Vagina (tissue), 2 donors: Measurements from ENCODE around the gene USF1. TPM values are rescaled to one million over a fixed set of nuclear protein-coding genes. Genes with fewer than 3 reads are reported as not detected.

ENCODE experiments used
- DNase-seq, 2 donors: peaks; one replicate each; pipeline ENCODE4 v3.0.0-alpha.2; 2017; ENCODE audit errors: extremely low spot score in 2 of 2
- H3K27ac ChIP-seq: fragments of 200-600 bp; sonication (generic); one replicate; pipeline ENCODE4 v1.5.1; 2019
- H3K27me3 ChIP-seq: fragments of 200-600 bp; sonication (generic); one replicate; pipeline ENCODE4 v1.5.1; 2019
- H3K36me3 ChIP-seq, 2 donors: fragments of 200-600 bp; sonication (generic); one replicate each; pipeline ENCODE4 v1.5.1; 2017 to 2019
- H3K4me1 ChIP-seq: fragments of 200-600 bp; sonication (generic); one replicate; pipeline ENCODE4 v1.5.1; 2019
- H3K4me3 ChIP-seq, 2 donors: fragments of 200-600 bp; sonication (generic); 1 replicate in 1 of 2; 2 replicates in 1 of 2; pipeline ENCODE4 v1.5.1; 2016 to 2019
- H3K9me3 ChIP-seq: fragments of 200-600 bp; sonication (generic); one replicate; pipeline ENCODE4 v1.5.1; 2019
- CTCF ChIP-seq, 3 experiments: fragments of 450-650 bp in 2 of 3; fragments of 200-600 bp in 1 of 3; sonication (generic) in 1 of 3; IDR thresholded peaks; one replicate each; pipeline ENCODE4 v1.5.1; 2017 to 2019; ENCODE audit warnings: antibody characterized with exemption in 3 of 3, mild to moderate bottlenecking in 2 of 3, moderate library complexity in 2 of 3
- POLR2A ChIP-seq, 2 donors: fragments of 450-650 bp; IDR thresholded peaks; one replicate each; pipeline ENCODE4 v1.6.1; 2017; ENCODE audit warnings: antibody characterized with exemption in 2 of 2, mild to moderate bottlenecking in 2 of 2, moderate library complexity in 2 of 2
- POLR2AphosphoS5 ChIP-seq, 2 donors: sonication (generic); formaldehyde crosslinking; IDR thresholded peaks; one replicate each; pipeline ENCODE4 v1.9.0; 2017; ENCODE audit warnings: antibody characterized with exemption in 2 of 2, mild to moderate bottlenecking in 2 of 2, low read depth in 1 of 2; ENCODE audit not compliant: insufficient read depth in 1 of 2
- intact Hi-C: fragments of 100-400 bp; cut with DNase I; formaldehyde crosslinking; loops from one replicate; pipeline ENCODE4 v1.15.1; 2023
- total RNA-seq: library from RNA; depleted of rRNA; stranded (reverse); fragments of >200 nt; gene quantifications from one replicate; pipeline ENCODE4 v1.2.3, GENCODE V29; 2016

The USF1 gene
- total RNA-seq, 1 donor from 2014 or later = 39.0 TPM

- no peak for TF ChIP-seq CTCF (IDR thresholded peaks at IDR 0.05)
- H3K27ac ChIP-seq = no peak overlapping the region
- intact Hi-C loops = no loop called here
Observed at GRCh38 chr1:161039546-161039945, 6.2 kb downstream of the USF1 start.

DNA sequence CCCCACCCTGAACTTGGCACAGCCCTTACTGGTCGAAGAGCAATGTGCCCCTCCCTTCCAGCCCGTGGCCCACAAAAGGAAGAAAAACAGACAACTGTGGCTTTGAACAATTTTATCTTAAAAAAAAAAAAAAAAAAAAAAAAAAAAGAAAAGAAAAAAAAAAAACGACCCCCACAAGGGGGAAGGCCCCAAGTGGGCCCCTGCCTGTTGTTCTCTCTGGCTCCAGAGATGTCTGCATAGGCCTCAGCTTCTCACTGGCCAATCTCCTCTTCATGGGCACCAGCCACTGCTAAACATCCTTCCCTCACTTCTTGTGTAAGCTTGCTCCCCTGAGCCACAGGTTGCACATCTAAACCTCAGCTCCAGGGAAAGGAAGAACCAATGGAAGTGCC, 6.6 kb downstream of the USF1 start:
- peaks cover 34% of the 10 kb centered on the region for H3K4me1 ChIP-seq
- no peaks in the 10 kb centered on the region for H3K27me3 ChIP-seq
- intact Hi-C loops = no loop called here
- DNase-seq = no peak
- peak overlapping the region; percentile 47 to 50 for H3K4me3 ChIP-seq
- peak overlapping the region; percentile 76 for H3K27ac ChIP-seq
- H3K36me3 ChIP-seq = peaks cover 0 to 41% of the 10 kb centered on the region in 2 donors
- no peak for TF ChIP-seq CTCF (IDR thresholded peaks at IDR 0.05)
- no peak for TF ChIP-seq POLR2A (IDR thresholded peaks at IDR 0.05)
- no peak for TF ChIP-seq POLR2AphosphoS5 (IDR thresholded peaks at IDR 0.05; ENCODE audit: insufficient read depth in 1 of 2, low read depth in 1 of 2)
- H3K9me3 ChIP-seq = no peaks in the 10 kb centered on the region

More at GRCh38 chr1:161039546-161039945, 6.2 kb downstream of the USF1 start:
- Histone ChIP-seq H3K27me3 (no peaks in the 10 kb centered on the region), H3K36me3 (peaks cover 0 to 41% of the 10 kb centered on the region in 2 donors), H3K9me3 (no peaks in the 10 kb centered on the region), H3K4me1 (peaks cover 38% of the 10 kb centered on the region), H3K4me3 (no peak overlapping the region)
- DNase-seq = no peak

- DNase-seq = no peak
- Histone ChIP-seq H3K27ac (peak within 1 kb of the TSS; percentile 76), H3K9me3 (no peaks in the 10 kb centered on the region), H3K4me3 (peak within 1 kb of the TSS; percentile 47 to 50), H3K27me3 (no peaks in the 10 kb centered on the region), H3K36me3 (peaks cover 0 to 41% of the 10 kb centered on the region in 2 donors), H3K4me1 (peaks cover 29% of the 10 kb centered on the region)
- TF ChIP-seq CTCF (IDR thresholded peaks at IDR 0.05) = no peak
- peak in 1 of 2 donors; percentile 54 for TF ChIP-seq POLR2AphosphoS5 (IDR thresholded peaks at IDR 0.05; ENCODE audit: insufficient read depth in 1 of 2, low read depth in 1 of 2)
- intact Hi-C loops = no loop called here
Observed at GRCh38 chr1:161038523-161039153, 7.1 kb downstream of the USF1 start, which contains the start of gene TSTD1. TSS of gene TSTD1 (minus strand) at chr1:161038964. CDS start at chr1:161038889, 75 bp downstream.

DNA sequence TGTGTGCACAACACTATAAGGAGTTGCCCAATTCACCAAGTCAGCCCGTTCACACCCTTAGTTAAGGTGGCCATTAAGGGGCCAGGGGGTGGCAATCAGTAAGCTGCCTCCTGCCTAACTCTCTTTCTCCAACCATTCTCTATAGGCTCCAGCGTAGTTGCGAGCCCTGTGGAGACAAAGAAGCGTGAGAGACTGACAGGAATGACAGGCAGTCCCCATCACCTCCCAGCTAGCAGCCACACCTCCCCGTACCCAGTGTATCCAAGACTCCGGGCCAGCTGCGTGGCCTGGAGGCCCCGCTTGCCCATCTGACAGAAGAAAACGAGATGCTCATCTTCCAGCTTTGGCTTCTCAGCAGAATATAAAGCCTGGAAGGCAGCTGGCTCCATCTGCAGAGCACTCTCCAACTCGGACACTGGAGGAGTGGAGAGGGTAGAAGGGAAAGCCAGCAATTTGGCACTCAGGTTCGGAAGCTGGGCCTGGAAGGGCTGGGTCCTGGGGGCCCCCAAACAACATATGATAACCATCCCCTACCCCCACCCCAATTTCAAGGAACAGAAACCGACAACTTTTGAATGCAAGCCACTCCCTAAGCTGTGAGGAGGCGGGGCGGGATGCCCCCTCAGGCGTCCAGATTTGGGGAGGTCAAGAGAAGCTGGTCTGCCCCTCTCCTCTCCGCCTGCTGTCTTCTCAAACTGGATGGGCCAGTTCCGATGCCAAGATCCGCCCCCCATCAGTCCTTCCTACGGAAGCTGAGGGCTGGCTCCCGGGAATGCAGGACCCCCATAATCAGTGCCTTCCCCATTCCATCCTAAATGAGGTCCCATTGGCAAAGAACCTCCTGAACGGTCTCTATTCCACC, 7.9 kb downstream of the USF1 start:
- Histone ChIP-seq H3K4me3 (peak overlapping the region; percentile 47 to 50), H3K27ac (peak overlapping the region; percentile 76), H3K27me3 (no peaks in the 10 kb centered on the region), H3K36me3 (peaks cover 0 to 38% of the 10 kb centered on the region in 2 donors), H3K9me3 (no peaks in the 10 kb centered on the region), H3K4me1 (peaks cover 22% of the 10 kb centered on the region)
- no peak for TF ChIP-seq POLR2AphosphoS5 (IDR thresholded peaks at IDR 0.05; ENCODE audit: insufficient read depth in 1 of 2, low read depth in 1 of 2)
- TF ChIP-seq POLR2A (IDR thresholded peaks at IDR 0.05) = no peak
- no peak for TF ChIP-seq CTCF (IDR thresholded peaks at IDR 0.05)
- intact Hi-C loops = no loop called here
- DNase-seq = no peak

DNA sequence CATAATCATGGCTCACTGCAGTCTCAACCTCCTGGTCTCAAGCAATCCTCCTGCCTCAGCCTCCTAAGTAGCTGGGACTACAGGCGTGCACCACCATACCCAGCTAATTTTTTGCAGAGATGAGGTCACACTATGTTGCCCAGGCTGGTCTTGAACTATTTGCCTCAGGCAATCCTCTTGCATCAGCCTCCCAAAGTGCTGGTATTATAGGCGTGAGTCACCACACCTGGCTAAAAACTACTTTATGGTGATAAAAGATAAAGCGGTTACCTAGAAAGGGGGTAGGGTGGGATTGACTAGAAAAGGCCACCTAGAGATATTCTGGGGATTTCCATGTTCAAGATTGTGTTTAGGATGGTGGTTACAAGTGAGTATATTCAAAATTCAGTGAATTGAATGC, 12.0 kb downstream of the USF1 start:
- no peak overlapping the region for H3K4me3 ChIP-seq
- H3K4me1 ChIP-seq = peaks cover 11% of the 10 kb centered on the region
- H3K27ac ChIP-seq = no peak overlapping the region
- no peaks in the 10 kb centered on the region for H3K9me3 ChIP-seq
- DNase-seq = no peak
- no peak for TF ChIP-seq POLR2A (IDR thresholded peaks at IDR 0.05)
- TF ChIP-seq POLR2AphosphoS5 (IDR thresholded peaks at IDR 0.05; ENCODE audit: insufficient read depth in 1 of 2, low read depth in 1 of 2) = no peak
- TF ChIP-seq CTCF (IDR thresholded peaks at IDR 0.05) = no peak
- H3K36me3 ChIP-seq = no peaks in the 10 kb centered on the region
- intact Hi-C loops = no loop called here
- H3K27me3 ChIP-seq = no peaks in the 10 kb centered on the region
